T-helper 22 cell (primary cell): Measurements from ENCODE around the gene DNAJC1.

Source experiments
- DNase-seq: peaks from one replicate; pipeline ENCODE4 v3.0.0-alpha.2; 2020; ENCODE audit warnings: low read depth

Gene DNAJC1

DNA sequence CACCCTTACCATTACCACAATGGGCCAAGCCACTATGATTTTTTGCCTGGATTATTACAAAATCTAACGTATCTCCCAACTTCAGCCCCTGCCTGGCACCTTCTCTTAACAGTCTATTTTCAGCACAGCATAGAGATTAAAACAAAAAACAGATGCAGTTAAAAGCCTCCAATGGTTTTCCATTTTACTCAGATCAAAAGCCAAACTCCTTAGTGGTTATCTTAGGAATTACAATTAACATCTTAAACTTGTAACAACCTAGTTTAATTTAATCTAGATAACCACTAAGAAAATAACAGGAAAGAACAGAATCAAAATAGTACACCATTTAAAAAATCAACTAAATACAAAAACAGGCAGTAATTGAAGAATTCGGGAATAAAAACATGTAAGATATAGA is 43.5 kb downstream of the DNAJC1 start:
- DNase-seq = no peak

DNA sequence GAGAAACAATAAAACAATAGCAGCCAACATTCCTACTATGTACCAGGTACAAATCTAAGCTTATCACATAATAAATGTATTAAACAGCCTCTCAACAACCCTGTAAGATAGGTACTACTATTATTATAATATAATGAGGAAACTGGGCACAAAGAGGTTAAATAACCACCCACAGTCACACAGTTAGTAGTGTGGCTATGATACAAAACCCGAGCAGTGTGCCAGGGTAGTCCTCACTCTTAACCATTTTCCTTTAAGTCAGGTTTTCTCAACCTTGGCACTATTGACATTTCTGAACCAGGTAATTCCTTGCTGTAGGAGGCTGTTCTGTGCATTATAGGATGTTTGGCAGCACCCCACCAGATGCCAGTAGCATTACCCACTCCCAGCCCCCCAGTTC is 48.8 kb downstream of the DNAJC1 start:
- no peak for DNase-seq

DNA sequence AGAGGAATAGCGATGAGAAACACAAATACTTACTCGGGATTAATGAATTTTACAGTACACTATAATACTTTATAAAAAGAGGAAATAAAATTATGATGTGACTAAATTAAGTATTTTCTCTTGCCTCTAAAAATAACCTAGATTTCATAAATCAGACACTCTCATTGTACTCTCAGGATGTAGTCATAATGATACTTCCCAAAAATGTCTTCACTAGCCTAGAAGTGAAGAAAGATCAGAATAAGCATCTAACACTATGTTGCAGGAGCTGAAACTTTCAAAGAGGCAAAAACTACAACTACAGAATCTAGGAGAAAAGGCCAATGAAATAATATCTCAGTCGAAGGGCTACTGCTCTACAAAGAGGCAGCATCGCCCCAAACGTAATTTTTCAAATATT is 49.4 kb downstream of the DNAJC1 start:
- no peak for DNase-seq

DNA sequence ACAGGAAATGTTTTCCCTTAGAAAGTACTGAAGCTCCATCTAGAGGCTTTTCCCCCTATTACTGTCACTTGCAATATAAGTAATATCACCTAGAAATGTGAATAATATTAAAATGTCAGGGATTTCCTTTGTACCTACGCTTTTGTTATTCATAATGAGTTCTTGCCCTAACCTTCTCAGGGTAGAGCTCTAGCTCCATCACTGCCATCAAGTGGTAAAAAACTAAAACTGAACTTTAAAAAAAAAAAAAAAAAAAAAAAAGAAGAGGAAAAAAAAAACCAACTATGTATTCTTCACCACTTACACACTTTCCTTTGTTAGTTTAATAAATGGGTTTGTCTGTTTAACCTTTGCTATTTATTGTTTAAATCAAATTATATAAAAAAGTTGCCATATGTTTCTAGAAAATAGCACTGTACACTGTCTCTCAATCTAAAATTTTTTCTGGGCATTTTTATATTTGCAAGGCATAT is 49.9 kb downstream of the DNAJC1 start:
- no peak for DNase-seq

DNA sequence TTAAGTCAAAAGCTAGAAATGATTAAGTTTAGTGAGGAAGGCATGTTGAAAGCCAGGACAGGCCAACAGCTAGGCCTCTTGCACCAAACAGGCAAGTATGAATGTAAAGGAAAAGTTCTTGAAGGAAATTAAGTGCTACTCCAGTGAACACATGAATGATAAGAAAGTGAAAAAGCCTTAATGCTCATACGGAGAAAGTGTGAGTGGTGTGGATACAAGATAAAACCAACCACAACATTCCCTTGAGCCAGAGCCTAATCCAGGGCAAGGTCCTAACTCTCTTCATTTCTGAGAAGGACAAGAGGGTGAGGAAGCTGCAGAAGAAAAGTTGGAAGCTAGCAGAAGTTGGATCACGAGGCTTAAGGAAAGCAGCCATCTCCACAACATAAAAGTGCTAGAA is 53.0 kb downstream of the DNAJC1 start:
- DNase-seq = no peak

DNA sequence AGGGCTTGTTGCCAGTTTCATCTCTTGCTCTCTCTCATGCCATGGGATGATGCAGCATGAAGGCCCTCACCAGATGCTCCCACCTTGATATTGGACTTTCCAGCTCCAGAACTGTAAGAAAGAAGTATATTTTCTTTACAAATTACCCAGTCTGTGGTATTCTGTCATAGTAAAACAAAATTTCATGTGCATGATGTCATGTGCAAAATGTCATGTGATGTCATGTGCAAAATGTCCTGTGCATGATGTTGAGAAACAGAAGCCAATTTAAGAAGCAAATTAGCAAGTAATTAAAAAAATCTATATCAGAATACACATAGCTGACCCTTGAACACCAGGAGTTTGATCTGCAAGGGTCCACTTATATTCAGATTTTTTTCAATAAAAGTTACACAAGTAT is 56.6 kb downstream of the DNAJC1 start:
- DNase-seq = no peak

DNA sequence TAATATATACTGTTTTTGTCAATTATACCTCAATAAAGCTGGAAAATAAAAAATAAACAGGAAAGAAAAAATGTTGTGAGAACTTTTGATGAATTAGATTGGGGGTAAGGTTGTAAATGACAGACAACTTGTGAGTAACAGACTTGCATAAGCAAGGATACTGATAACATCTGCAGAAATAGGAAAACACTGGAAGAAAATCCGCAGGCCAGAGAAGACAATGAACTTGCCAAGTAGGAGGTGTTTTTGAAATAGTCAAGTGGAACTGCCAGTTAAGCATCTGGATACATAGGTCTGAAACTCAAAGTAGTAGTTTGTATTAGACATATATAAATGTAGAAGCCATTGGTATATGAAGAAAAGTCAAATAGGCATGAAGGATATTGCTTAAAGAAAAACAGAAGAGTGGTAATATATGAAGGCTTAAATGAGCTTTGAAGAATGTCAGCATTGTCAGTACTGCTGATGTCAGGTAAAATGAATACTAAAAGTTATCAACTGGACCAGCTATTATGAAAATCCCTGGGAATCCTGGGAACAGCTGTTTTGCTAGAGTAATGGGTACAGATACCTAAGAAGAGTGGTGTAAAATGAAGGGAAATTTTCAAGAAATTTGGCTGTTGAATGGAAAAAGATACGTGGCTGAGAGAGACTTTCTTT is 58.7 kb downstream of the DNAJC1 start:
- DNase-seq = no peak

DNA sequence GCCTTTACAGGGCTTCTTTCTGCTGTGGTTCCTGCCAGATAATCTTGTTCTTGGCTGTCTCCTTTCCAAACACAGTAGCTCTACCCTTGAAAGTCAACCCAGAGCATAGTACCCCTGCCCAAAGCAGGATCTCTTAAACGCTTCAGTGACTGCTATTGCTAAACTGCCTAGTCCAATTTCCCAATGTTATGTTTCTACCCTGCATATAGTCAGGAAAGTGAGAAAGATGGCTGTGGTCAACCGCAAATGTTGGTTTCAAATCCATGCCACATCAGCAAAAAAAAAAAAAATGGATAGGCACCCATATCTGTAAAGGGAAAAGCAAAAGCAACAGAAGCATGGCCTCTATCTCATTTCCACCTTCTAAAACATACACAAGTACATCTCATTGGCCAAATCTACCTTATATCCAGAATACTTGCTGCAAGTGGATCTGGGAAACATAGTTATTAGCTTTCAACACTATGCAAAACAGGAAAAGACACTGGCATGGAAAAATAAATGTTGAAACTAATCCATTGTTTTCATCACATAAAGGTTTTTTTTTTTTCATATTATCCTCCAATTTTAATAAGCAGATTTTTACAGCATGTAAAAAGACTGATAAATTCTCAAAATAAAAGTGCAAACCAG is 59.8 kb downstream of the DNAJC1 start:
- no peak for DNase-seq

DNA sequence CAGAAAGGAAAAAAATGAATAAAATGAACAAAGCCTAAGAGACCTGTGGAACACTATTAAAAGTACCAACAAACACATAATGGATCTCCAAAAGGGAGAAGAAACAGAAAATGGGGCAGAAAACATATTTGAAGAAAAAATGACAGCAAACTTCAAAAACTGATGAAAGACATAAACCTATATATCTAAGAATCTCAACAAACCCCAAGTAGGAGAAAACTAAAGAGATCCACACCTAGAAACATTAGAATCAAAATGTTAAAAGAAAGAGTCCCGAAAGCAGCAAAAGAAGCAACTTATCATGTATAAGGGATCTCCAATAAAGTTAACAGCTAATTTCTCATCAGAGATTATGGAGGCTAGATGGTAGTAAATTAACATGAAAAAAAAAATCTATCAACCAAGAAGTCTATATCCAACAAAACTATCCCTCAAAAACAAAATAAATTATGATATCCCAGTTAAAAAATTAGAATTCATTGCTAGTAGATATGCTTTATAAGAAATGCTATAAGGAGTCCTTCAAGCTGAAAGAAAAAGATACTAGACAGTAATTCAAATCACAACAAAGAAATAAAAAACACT is 68.0 kb downstream of the DNAJC1 start:
- DNase-seq = no peak

DNA sequence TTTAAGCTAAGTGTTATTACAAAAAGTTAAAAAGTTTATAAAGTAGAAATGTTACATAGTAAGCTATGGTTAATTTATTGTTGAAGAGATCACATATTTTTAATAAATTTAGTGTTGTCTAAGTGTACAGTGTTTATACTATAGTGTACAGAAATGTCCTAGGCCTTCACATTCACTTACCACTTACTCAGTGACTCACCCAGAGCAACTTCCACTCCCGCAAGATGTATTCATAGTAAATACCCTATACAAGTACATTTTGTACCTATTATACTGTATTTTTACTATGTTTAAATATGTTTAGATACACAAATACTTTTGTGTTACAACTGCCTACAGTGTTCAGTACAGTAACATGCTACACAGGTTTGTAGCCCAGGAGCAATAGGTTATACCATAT is 69.2 kb downstream of the DNAJC1 start:
- DNase-seq = no peak

DNA sequence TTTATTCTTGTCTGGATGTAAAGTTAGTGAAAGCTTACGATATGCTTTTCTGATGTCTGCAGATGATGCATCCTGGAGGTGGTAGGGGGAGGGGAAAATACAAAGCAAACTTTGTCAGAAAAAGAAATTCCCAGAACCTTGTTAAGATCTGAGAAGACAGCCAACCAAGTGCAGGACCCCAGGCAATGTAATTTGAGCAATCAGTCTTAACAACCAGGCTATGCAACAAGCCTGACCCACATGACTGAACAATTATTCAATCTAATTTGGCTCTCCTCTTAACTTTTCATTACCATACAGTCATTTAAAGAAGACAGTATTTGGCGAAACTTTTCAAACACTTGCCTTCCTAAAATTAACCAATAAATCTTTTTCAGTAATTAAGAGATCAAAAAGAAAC is 74.5 kb downstream of the DNAJC1 start:
- no peak for DNase-seq

DNA sequence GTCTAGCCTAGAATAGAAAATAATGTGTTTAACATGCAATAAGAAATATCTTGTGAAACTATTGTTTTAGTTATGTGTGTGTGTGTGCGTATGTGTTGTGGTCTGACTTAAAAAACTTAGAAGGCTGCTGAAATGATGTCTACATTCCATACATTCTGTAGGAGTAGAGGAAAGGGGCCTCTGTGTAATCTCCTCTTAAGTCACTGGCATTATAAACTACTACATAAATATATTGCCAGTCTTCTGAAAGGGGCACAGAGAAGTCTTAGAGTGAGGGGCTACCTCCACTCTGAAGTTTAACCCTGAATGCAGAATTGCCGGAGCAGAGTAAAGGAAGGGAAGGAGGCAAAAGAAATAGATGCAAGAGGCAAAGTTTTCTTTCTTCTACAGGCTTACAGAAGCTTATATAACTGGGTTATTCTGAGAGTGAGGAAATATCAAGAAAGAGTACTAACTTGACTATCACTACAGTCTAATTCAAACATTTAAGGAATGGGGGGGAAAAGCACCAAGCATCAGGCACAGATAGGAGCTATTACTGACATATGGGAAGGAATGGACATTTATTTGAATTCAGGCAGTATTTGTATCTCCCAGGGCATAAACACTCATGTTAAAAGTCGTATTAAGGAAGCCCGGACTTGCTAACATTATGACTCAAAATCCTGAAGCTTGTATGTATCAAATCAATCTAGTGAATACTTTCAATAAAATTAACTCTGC is 75.7 kb downstream of the DNAJC1 start:
- no peak for DNase-seq

DNA sequence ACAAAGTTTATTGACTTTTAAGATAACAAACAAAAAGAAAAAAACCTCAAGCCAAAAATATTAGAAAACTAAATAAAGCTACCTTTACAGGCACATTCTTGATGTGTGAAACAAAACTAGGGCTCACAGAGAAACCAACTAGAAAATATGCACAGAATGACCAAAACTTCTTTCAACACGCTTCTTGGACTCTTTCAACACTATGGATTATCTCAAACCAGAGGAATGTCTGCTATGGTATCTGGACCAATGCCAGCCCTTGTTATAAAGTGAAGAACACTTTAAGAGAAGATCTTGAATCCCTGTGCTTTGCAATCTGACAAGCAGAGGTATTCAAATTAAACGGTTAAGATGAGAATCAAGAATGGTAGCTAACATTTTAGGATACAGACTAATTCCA is 76.6 kb downstream of the DNAJC1 start:
- no peak for DNase-seq

DNA sequence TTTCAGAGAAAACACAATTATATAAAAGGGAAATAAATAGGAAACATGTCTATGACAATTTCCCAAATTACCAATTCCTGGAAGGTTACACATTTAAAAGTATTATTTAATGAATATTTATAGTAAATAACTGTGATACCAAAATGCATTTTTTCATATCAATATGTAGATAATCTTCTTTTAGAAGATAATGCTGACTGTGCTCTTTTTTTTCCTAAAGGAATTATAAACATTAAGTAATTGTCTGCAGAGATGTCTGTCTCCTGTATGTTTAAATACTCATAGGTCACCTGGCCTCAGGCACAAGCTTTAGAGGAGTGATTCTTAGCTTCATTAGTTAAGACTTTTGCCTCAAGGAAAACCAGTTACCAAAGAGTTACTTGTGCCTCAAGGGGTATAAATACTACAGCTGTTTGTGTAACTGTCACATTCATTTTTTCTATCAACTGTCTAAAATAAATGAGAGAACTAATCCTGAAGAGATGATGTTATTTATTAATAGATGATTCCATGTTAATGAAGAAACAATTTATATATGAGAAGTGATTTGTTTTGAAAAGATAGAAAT is 77.1 kb downstream of the DNAJC1 start:
- DNase-seq = no peak

DNA sequence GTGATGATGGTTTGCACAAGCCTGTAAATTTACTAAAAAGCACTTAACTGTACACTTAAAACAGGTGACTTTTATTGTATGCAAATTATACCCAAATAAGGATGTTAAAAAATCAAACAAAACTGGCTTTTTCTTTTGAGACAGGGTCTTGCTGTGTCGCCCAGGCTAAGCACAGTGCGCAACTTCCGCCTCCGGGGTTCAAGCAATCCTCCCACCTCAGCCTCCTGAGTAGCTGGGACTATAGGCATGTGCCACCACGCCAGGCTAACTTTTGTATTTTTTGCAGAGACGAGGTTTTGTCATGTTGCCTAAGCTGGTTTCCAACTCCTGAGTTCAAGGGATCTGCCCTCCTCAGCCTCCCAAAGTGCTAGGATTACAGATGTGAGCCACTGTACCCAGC is 77.7 kb downstream of the DNAJC1 start:
- no peak for DNase-seq

DNA sequence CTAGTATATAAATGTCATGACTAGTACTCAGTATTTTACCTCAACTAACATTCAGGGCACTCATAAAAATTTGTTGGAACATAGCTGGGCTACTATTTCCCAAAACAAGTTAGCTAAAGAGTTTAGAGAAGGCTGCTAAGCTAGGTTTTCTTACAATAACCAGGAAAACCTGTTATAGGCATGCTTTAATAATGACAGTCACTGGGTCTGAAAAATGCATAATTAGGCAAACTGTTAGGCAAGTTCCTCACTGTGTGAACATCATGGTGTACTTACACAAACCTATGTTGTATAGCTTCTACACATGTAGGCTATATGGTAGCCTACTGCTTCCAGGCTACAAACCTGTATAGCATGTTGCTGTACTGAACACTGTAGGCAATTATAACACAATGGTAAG is 79.0 kb downstream of the DNAJC1 start:
- DNase-seq = no peak

DNA sequence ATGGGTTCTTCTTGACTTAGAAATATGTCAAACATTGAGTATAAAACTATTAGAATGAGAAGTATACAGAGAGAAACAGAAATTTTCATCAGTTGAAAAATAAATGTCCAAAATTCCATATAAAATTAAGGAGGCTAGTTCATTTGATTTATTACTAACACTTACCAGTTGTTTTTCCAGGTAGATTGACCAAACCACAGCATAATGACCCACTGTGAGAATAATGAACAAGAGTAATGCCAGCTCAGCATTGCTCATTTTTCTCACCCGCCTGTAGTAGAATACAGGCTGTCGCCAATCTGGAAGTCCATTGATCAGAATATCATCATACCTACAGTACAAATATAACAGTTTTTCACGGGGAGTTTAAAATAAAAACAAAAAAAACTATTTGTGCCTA is 82.9 kb downstream of the DNAJC1 start:
- DNase-seq = no peak

DNA sequence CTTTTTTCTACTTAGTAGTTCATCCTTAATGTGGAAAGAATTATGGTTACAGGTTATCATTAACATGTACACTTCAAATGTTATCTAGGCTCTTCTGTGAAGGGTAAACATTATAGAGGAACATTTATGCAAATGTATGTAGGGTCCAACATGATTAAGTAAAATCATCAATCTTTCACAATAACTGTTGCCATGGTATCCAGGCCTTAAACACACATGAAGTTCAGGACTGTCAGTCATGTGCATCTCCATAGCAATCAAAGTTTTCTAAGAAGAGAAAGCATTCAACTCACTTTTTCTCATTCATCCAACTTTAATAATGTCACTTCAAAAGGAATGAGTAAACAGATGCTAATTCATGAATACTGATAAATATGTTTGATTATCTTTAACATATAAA is 83.6 kb downstream of the DNAJC1 start:
- DNase-seq = no peak

DNA sequence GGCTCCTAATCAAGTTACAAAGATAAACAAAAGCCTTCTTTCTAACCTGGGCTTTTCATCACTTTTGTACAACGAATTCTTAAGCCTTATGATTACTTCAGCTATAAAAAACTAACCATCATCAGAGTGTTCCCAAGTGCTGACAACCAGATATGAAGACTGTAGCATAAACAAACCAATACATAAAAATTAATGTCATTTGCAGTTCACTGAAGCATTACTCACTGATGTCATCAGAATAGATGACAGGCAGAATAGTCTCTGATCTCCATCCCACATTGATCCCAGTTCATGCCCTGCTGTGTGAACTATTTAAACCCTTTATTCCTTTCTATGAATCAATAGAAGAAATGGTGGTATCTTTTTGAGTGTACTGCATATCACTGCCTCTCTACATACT is 84.4 kb downstream of the DNAJC1 start:
- no peak for DNase-seq

DNA sequence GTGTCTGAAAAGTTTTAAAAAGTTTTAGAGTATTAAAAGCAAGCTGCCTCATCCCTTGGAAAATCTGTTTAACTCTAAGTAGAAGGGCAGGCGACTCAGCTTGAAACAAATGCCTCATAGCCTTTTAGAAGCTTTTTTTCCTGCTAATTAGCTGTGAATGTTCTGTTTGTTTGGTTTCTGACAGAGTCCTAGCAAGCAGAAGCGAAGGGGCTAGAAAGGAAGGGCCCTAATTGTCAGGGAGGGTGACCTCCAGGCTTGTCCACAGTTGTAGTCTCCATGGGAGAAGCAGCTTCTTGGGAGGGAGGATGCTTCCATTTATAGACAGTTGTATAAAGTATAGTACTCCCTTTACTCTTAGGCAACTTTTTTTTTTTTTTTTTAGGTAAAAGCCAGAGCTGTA is 90.9 kb downstream of the DNAJC1 start:
- no peak for DNase-seq

DNA sequence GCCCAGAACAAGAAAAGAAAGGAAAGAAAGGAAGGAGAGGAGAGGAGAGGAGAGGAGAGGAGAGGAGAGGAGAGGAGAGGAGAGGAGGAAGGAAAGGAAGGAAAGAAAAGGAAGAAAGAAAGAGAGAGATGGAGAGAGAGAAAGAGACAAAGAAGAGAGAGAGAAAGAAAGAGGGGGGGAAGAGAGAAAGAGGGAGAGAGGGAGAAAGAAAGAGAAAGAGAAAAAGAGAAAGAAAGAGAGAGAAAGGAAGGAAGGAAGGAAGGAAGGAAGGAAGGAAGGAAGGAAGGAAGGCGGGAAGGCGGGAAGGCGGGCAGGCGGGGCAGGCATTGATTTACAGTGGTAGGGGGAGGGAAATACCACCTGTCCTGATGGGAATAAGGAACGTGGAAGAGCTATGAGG is 92.7 kb downstream of the DNAJC1 start:
- DNase-seq = no peak

DNA sequence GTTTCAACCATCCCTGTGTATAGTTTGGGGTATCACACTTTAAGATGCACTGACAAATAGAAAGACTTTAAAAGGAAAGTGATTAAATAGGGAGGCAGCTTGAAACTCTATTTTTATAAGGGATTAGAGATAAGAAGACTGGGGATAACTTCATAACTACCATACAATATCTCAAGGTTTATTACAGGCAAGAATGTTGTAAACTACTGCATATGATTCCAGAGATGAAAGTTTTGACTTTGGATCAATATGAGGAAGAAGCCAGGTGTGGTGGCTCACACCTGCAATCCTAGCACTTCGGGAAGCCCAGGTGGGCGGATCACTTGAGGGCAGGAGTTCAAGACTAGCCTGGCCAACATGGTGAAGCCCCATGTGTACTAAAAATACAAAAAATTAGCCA is 96.1 kb downstream of the DNAJC1 start:
- no peak for DNase-seq

DNA sequence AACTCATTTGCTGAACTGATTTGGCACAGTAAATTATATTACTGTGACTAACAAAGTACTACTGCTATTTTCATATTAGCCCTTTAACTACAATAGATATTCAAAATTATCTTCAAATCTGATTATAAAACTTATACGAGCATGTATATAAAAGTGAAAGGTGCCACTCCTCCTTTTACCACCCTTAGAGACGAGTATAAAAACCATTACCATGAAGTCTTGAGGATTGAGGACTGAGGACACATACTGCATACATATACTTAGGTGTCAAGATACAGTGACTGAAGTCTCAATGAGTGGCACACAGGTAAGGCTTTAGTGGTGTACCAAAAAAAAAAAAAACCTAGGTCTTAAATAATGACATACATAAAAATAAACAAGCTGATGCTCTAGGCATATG is 98.6 kb downstream of the DNAJC1 start:
- no peak for DNase-seq
